ENCODE results near the gene CELF2. TPM values are rescaled to one million over a fixed set of nuclear protein-coding genes. Genes with fewer than 3 reads are reported as not detected.

CELF2 gene
- total RNA-seq, 1 experiment from 2014 or later = 28.7 TPM

- Histone ChIP-seq H3K23ac (ENCODE audit: insufficient read length, low read depth, low read length) (no peak overlapping the region), H3K79me1 (ENCODE audit: insufficient read depth, low read depth, low read length, poor library complexity, severe bottlenecking) (no peaks in the 10 kb centered on the region), H3K18ac (ENCODE audit: insufficient read length, low read depth, low read length) (no peak overlapping the region), H4K91ac (ENCODE audit: insufficient read length, low read depth, low read length) (no peak overlapping the region), H2AK5ac (ENCODE audit: insufficient read length, low read length) (no peak overlapping the region), H3K23me2 (ENCODE audit: insufficient read length, low read depth, low read length, poor library complexity, severe bottlenecking) (no peaks in the 10 kb centered on the region), H2BK15ac (ENCODE audit: low read depth, low read length) (no peak overlapping the region), H2BK5ac (ENCODE audit: insufficient read length, low read length) (no peak overlapping the region), H4K5ac (ENCODE audit: insufficient read length, low read depth, low read length) (no peak overlapping the region), H2BK20ac (ENCODE audit: low read depth, low read length, poor library complexity, severe bottlenecking) (no peak overlapping the region), H3K27me3 (ENCODE audit: insufficient read depth, low read length) (no peaks in the 10 kb centered on the region), H3K4me2 (ENCODE audit: insufficient read depth, insufficient read length, low read length) (no peak overlapping the region), H3K9ac (ENCODE audit: extremely low read depth, insufficient read length, low read length) (no peak overlapping the region), H3K14ac (ENCODE audit: insufficient read depth, low read length) (no peak overlapping the region), H4K20me1 (ENCODE audit: control insufficient read depth, insufficient read depth, insufficient read length) (no peaks in the 10 kb centered on the region), H3K56ac (ENCODE audit: insufficient read length, low read depth, low read length) (no peak overlapping the region), H2BK12ac (ENCODE audit: insufficient read length, low read depth, low read length) (no peak overlapping the region), H3K27ac (ENCODE audit: insufficient read length, low read depth, low read length) (no peak overlapping the region), H3K9me3 (ENCODE audit: control insufficient read depth, low read depth, low read length) (no peaks in the 10 kb centered on the region), H3K4me1 (ENCODE audit: insufficient read depth, low read length) (no peaks in the 10 kb centered on the region), H4K8ac (replicated peaks; ENCODE audit: insufficient read length, low read depth, low read length) (no peak overlapping the region), H3K4ac (ENCODE audit: low read depth, low read length) (no peak overlapping the region), H2BK120ac (ENCODE audit: low read depth, low read length, poor library complexity, severe bottlenecking) (no peak overlapping the region), H3K79me2 (ENCODE audit: insufficient read depth, low read length) (no peaks in the 10 kb centered on the region), H3T11ph (ENCODE audit: low read length) (no peak overlapping the region), H2AFZ (ENCODE audit: low read length) (no peak overlapping the region)
- H3K27me3 Mint-ChIP-seq (ENCODE audit: low read depth) = no peaks in the 10 kb centered on the region
- peak overlapping the region in 2 of 3 experiments; percentile 62 to 68; a peak in 3 of 7 replicates for H3K27ac Mint-ChIP-seq
- no peak for TF ChIP-seq CTCF (conservative IDR thresholded peaks at IDR 0.05)
- H3K4me3 Mint-ChIP-seq = no peak overlapping the region
- H3K4me1 Mint-ChIP-seq = peaks cover 3 to 8% of the 10 kb centered on the region in 2 experiments; a peak in 3 of 4 replicates
- no CpG with 5 or more reads among the region's 13 CpGs for WGBS (ENCODE audit: extremely low coverage, insufficient read length, low lambda C conversion rate)
- no peak for DNase-seq
- no peaks in the 10 kb centered on the region for H3K9me3 Mint-ChIP-seq
- peaks cover 3 to 40% (median 27%) of the 10 kb centered on the region in 3 experiments for H3K36me3 Mint-ChIP-seq (ENCODE audit: insufficient read depth in 1 of 3, low read depth in 3 of 3)
These were observed 239.2 kb downstream of the CELF2 start for GRCh38 chr10:11256896-11257295.
